GM18870 (cell line): ENCODE measurements around the gene IL17RE.
"Not testable (repeated sequence)": the region's sequence is repeated elsewhere in the genome, so short reads cannot be mapped to it uniquely, and the experiment has no call there.

Experiments used
- ATAC-seq: cut with Tn5 transposase; IDR thresholded peaks from one replicate; pipeline ENCODE4 v1.9.1; 2021; ENCODE audit warnings: moderate library complexity; ENCODE audit not compliant: unreplicated experiment

Gene IL17RE

GRCh38 chr3:9932843-9933560, 30.4 kb downstream of the IL17RE start:
- peak; percentile 43 for ATAC-seq

- ATAC-seq: peak; percentile 82
Measured at GRCh38 chr3:9933561-9934234, 31.1 kb downstream of the IL17RE start, which contains the start of gene CRELD1. CRELD1 (plus strand) TSS chr3:9933834; CDS start chr3:9934439, 605 bp downstream.

DNA sequence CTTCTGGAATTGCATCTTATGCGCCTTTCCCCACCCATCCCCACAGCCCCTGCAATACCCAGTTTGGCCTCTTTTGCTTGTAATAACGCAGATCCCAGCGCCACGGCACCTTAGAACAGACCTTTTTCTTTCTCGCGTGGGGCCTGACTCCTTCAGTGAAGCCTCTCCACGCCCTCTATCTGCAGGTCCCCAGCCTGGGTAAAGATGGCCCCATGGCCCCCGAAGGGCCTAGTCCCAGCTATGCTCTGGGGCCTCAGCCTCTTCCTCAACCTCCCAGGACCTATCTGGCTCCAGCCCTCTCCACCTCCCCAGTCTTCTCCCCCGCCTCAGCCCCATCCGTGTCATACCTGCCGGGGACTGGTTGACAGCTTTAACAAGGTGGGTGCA, 31.6 kb downstream of the IL17RE start:
- no peak for ATAC-seq

- ATAC-seq: no peak
Measured at GRCh38 chr3:9934993-9935392, 32.3 kb downstream of the IL17RE start.

GRCh38 chr3:9935966-9936510, 33.4 kb downstream of the IL17RE start:
- ATAC-seq: no peak

- no peak for ATAC-seq
Measured at GRCh38 chr3:9937486-9938238, 35.0 kb downstream of the IL17RE start.

- ATAC-seq: no peak
Measured at GRCh38 chr3:9938966-9939365, 36.3 kb downstream of the IL17RE start.

DNA sequence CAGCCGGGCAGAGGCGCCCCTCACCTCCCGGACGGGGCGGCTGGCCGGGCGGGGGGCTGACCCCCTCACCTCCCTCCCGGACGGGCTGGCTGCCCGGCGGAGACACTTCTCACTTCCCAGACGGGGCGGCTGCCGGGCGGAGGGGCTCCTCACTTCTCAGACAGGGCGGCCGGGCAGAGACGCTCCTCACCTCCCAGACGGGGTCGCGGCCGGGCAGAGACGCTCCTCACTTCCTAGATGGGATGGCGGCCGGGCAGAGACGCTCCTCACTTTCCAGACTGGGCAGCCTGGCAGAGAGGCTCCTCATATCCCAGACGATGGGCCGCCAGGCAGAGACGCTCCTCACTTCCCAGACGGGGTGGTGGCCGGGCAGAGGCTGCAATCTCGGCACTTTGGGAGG, 37.3 kb downstream of the IL17RE start:
- ATAC-seq: not testable (repeated sequence)

DNA sequence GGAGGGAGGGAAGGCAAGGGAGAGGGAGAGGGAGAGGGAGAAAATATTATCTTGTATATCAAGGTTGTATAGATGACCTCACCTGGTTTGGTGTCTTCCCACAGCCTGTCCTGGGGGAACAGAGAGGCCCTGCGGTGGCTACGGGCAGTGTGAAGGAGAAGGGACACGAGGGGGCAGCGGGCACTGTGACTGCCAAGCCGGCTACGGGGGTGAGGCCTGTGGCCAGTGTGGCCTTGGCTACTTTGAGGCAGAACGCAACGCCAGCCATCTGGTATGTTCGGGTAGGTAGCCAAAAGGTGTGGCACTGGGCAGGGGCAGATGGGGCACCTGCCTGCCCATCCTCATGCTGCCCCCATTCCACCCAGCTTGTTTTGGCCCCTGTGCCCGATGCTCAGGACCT, 38.1 kb downstream of the IL17RE start:
- ATAC-seq: no peak

DNA sequence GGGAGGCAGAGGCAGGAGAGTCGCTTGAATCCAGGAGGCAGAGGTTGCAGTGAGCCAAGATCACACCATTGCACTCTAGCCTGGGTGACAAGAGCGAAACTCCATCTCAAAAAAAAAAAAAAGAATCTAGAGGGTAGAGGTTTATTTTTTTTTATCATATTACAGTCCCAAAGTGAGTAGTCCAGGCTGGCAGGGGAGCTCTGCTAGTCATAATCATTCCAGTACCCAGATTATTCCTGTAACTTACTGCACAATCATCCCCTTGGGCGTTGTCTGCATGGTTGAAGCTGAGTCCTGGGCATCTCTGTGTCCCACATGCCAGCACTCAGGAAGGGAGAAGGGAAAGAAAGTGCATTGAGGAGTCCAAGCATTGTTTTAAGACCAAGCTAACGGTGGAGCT, 39.5 kb downstream of the IL17RE start:
- no peak for ATAC-seq

GRCh38 chr3:9942934-9943690, 40.5 kb downstream of the IL17RE start:
- no peak for ATAC-seq

- no peak for ATAC-seq
Measured at GRCh38 chr3:9944271-9944670, 41.6 kb downstream of the IL17RE start.

DNA sequence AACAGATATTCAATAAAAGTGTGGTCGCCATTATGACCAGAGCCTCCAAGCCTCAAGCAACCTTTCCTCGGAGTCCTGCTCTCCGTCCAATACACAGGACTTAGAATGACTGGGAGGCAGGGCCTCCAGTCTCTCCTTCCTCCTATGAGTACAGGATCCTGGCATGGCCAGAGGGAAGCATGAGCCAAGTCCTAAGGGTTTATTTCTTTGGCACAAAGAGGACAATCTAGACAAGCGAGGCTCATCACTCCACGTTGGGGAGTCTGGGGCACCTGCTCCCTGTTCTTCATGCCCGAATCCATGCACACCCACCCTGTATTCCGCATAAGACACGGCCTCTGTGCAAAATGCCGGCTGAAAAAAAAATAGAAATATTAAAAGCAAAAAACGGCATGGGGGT, 42.7 kb downstream of the IL17RE start:
- no peak for ATAC-seq

GRCh38 chr3:9946112-9947024, 43.7 kb downstream of the IL17RE start:
- no peak for ATAC-seq

DNA sequence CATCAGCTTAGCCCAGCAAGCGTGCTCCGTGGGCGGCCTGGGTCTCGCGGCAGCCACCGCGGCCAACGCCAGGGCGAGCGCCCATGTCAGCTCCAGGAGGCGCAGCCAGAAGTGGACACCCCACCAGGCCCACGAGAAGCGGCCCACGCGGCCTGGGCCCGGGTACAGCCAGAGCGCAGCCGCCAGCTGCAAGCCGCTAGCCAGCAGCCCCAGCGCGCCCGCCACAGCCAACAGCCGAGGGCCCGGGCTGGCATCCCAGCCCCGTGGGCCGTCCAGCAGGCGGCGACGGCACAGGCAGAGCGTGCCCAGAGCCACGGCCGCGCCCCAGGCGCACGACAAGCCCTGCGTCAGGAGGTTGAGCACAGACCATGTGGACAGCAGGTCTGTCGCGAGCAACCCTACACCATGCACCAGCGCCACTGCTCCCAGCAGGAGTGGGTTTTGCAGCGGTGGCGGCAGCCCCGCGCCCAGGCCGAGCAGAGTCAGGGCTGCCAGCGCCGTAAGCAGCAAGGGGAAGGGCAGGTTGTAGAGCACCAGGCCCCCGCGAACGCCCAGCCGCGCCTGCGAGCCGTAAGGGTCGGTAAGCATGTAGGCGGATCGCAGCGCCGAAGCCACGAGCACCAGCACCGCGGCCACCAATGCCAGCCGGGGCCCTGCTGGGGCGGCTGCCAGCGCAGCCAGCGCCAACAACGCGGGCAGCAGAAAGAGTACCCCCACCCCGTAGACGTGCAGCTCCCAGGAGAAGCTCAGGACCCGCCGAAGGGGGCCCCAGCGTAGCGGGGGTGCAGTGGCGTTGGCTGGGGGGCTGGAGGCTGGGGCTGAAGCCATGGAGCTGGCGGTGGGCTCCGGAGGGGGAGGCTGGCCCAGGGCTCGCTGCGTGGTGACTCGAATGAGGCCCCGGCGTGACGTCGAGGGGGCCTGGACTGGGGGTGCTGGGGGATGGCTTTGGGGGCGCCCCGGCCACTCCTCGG, 44.7 kb downstream of the IL17RE start:
- ATAC-seq: no peak

DNA sequence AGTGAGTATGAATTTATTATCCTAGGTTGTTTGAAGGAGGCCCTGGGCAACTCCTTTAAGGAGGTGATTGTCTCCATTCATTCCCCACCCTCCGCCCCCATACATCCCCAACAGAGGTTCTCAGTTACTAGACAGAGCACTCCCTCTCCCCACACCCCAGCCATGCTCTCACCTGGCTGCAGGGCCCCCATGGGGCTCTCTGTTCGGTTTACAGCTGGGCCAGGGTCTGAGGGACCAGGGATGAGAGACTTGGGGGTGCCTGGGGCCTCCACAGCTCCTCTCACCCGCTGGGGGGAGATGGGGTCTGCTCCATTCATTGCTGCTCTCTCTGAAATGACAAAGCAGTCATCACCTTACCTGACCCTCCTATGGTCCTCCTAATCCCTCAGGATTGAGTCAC, 45.9 kb downstream of the IL17RE start:
- ATAC-seq: no peak

GRCh38 chr3:9949115-9949514, 46.5 kb downstream of the IL17RE start:
- no peak for ATAC-seq

GRCh38 chr3:9949626-9950025, 47.0 kb downstream of the IL17RE start:
- no peak for ATAC-seq

DNA sequence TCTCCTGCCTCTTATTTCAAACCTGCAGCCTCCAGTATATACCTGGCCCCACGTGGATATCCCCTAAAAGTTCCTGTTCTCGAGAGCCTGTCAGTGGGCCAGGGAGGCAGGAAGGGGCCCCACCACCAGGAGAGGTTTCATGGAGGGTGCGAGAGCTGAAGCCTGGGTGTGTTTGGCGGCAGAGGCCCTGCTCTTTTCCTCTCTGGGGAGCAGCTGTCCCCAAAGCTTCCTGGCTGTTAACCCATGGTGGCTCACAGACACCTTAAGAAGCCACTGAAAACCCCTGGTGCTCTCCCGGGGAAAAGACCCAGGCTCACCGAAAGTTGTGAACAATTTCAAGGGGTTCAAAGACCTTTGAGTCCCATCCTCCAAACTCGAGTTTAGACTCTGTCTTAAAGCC, 48.5 kb downstream of the IL17RE start:
- no peak for ATAC-seq
